ENCODE measurements around the gene TEX13C. TPM values are rescaled to one million over a fixed set of nuclear protein-coding genes. Genes with fewer than 3 reads are reported as not detected.
"Not testable (repeated sequence)": the region's sequence is repeated elsewhere in the genome, so short reads cannot be mapped to it uniquely, and the experiment has no call there.

Gene TEX13C
- total RNA-seq, 4 donors from 2014 or later: not detected

DNA sequence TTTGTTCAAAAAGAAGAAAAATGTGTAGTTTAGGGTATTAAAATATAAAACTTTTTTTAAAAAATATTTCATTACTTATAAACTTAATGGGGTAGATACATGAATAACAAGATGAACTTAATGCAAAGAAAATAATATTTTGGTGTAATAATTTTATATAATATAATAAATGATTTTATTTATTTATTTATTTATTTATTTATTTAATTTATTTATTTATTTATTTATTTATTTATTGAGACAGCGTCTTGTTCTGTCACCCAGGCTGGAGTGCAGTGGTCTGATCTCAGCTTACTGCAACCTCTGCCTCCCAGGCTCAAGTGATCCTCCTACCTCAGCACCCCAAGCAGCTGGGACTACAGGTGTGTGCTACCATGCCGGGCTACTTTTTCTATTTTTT, 20.8 kb upstream of the TEX13C start:
- Histone ChIP-seq H3K27me3 (no peaks in the 10 kb centered on the region), H3K4me1 (no peaks in the 10 kb centered on the region), H3K4me3 (no peak overlapping the region), H3K27ac (replicated peaks in 1 of 4) (no peak overlapping the region), H3K36me3 (no peaks in the 10 kb centered on the region), H3K9me3 (no peaks in the 10 kb centered on the region)
- no peak for TF ChIP-seq EP300 (IDR thresholded peaks at IDR 0.05)
- TF ChIP-seq CTCF (IDR thresholded peaks at IDR 0.05): no peak
- TF ChIP-seq POLR2A (IDR thresholded peaks at IDR 0.05; ENCODE audit: low read depth): no peak
- no peak for TF ChIP-seq POLR2AphosphoS5 (IDR thresholded peaks at IDR 0.05)
- intact Hi-C loops (cut with DNase I): no loop called here
- WGBS: 72% methylated on average over 2 of the region's 2 CpGs
- no peak for DNase-seq (ENCODE audit: extremely low spot score)

- intact Hi-C loops (cut with DNase I): no loop called here
- 50% methylated on average over 1 of the region's 1 CpG for WGBS
- Histone ChIP-seq H3K27me3 (no peaks in the 10 kb centered on the region), H3K4me1 (no peaks in the 10 kb centered on the region), H3K36me3 (no peaks in the 10 kb centered on the region), H3K9me3 (no peaks in the 10 kb centered on the region), H3K27ac (replicated peaks in 1 of 4) (no peak overlapping the region), H3K4me3 (no peak overlapping the region)
- no peak for TF ChIP-seq POLR2AphosphoS5 (IDR thresholded peaks at IDR 0.05)
- TF ChIP-seq POLR2A (IDR thresholded peaks at IDR 0.05; ENCODE audit: low read depth): no peak
- no peak for TF ChIP-seq EP300 (IDR thresholded peaks at IDR 0.05)
- no peak for TF ChIP-seq CTCF (IDR thresholded peaks at IDR 0.05)
- no peak for DNase-seq (ENCODE audit: extremely low spot score)
Observed at GRCh38 chrX:125306335-125306866, 13.3 kb upstream of the TEX13C start.

- no peak for TF ChIP-seq POLR2AphosphoS5 (IDR thresholded peaks at IDR 0.05)
- no peak for TF ChIP-seq EP300 (IDR thresholded peaks at IDR 0.05)
- TF ChIP-seq CTCF (IDR thresholded peaks at IDR 0.05): no peak
- no peak for TF ChIP-seq POLR2A (IDR thresholded peaks at IDR 0.05; ENCODE audit: low read depth)
- Histone ChIP-seq H3K4me3 (no peak overlapping the region), H3K27ac (replicated peaks in 1 of 4) (no peak overlapping the region), H3K9me3 (no peaks in the 10 kb centered on the region), H3K4me1 (no peaks in the 10 kb centered on the region), H3K27me3 (no peaks in the 10 kb centered on the region), H3K36me3 (no peaks in the 10 kb centered on the region)
- intact Hi-C loops (cut with DNase I): no loop called here
- DNase-seq (ENCODE audit: extremely low spot score): no peak
Observed at GRCh38 chrX:125308653-125309052, 11.0 kb upstream of the TEX13C start.

GRCh38 chrX:125319166-125319565, 505 bp upstream of the TEX13C start:
- WGBS: 100% methylated on average over 7 of the region's 17 CpGs
- H3K4me3 ChIP-seq; H3K9me3 ChIP-seq; H3K27me3 ChIP-seq; intact Hi-C loops (cut with DNase I); H3K4me1 ChIP-seq; DNase-seq (ENCODE audit: extremely low spot score); H3K36me3 ChIP-seq; H3K27ac ChIP-seq (replicated peaks in 1 of 4): not testable (repeated sequence)

DNA sequence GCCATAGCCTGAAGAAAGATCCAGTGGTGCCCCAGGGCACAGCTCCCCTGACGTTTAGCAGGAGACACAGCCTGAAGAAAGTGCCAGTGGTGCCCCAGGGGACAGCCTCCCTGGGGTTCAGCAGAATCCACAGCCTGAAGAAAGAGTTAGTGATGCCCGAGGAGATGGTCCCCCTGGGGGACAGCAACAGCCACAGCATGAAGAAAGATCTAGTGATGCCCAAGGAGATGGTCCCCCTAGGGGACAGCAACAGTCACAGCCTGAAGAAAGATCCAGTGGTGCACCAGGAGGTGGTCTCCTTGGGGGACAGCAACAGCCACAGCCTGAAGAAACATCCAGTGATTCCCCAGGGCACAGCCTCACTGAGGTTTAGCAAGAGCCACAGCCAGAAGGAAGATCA, 2.8 kb downstream of the TEX13C start:
- Histone ChIP-seq H3K4me3 (no peak overlapping the region), H3K36me3 (no peaks in the 10 kb centered on the region), H3K27me3 (no peaks in the 10 kb centered on the region), H3K4me1 (no peaks in the 10 kb centered on the region), H3K27ac (replicated peaks in 1 of 4) (no peak overlapping the region), H3K9me3 (no peaks in the 10 kb centered on the region)
- intact Hi-C loops (cut with DNase I): no loop called here
- DNase-seq (ENCODE audit: extremely low spot score): no peak
- 80% methylated on average over 1 of the region's 2 CpGs for WGBS
- TF ChIP-seq CTCF (IDR thresholded peaks at IDR 0.05) (no peak), POLR2AphosphoS5 (IDR thresholded peaks at IDR 0.05) (no peak), POLR2A (IDR thresholded peaks at IDR 0.05; ENCODE audit: low read depth) (no peak), EP300 (IDR thresholded peaks at IDR 0.05) (no peak)

All from esophagus muscularis mucosa (tissue), 4 donors.